Ishikawa (cell line): ENCODE data around the gene LTB4R2.

Experiments
- CEBPB ChIP-seq: IDR thresholded peaks from 2 replicates; pipeline ENCODE4 v1.6.1; 2012
- EGR1 ChIP-seq: IDR thresholded peaks from 2 replicates; pipeline ENCODE4 v1.6.1; 2012
- EP300 ChIP-seq: IDR thresholded peaks from 2 replicates; pipeline ENCODE4 v1.6.1; 2012; ENCODE audit warnings: borderline replicate concordance
- FOXM1 ChIP-seq: IDR thresholded peaks from 2 replicates; pipeline ENCODE4 v1.6.1; 2012; ENCODE audit warnings: low read depth, borderline replicate concordance
- NFIC ChIP-seq: IDR thresholded peaks from 2 replicates; pipeline ENCODE4 v1.6.1; 2012
- RAD21 ChIP-seq: IDR thresholded peaks from 2 replicates; pipeline ENCODE4 v1.6.1; 2012; ENCODE audit warnings: low read depth
- TAF1 ChIP-seq: IDR thresholded peaks from 2 replicates; pipeline ENCODE4 v1.6.1; 2012; ENCODE audit warnings: low read depth, mild to moderate bottlenecking
- TCF12 ChIP-seq: IDR thresholded peaks from 2 replicates; pipeline ENCODE4 v1.6.1; 2012; ENCODE audit warnings: low read depth
- TEAD4 ChIP-seq: IDR thresholded peaks from 2 replicates; pipeline ENCODE4 v1.6.1; 2012
- YY1 ChIP-seq: IDR thresholded peaks from 2 replicates; pipeline ENCODE4 v1.6.1; 2012; ENCODE audit warnings: low read depth
- TF ChIP-seq, protein P1 (sequence below): IDR thresholded peaks from 2 replicates; pipeline ENCODE4 v1.6.1; 2012
- TF ChIP-seq, protein P2 (sequence below): IDR thresholded peaks from 2 replicates; pipeline ENCODE4 v1.6.1; 2012; ENCODE audit warnings: low read depth, mild to moderate bottlenecking
- TF ChIP-seq, protein P3 (sequence below): IDR thresholded peaks from 2 replicates; pipeline ENCODE4 v1.6.1; 2012

DNA sequence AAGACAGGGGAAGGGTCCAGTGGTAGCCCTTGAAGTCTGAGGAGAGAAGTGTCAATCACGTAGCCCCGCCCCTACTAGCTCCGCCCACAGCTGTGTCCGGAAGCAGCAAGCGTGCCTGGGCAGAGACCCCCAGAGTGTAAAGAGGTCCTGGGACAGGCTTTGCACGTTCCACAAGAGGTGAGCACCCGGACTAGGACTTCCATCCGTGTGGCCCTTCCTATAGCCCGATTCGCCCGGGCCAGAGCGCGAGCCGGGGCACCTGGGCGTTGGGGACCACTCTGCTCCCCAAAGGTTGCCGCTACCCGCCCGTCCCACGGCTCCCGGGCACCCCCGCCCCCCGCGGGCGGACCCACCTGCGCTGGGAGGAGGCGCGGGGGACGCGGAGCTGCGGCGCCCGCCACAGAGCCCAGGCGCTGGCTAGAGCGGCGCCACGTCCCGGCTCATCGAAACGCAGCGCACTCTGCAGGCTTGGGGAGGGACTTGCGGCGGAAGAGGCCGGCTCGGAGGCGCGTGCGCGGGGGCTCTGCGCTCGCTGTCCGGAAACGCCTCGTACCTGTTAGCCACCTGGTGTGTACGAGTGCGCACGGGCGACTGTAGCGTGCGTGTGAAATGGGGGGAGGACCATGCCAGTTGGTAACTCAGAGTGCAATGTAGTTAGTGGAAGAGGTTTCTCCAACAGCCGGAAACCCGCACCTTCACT is 38.7 kb upstream of the LTB4R2 start, which contains the start of gene RABGGTA:
- peak; percentile 71 for TF ChIP-seq TAF1
- peak; percentile 44; the same call in 1 of the 2 replicates for TF ChIP-seq YY1
- TF ChIP-seq RAD21 = peak; percentile 19; the same call in 1 of the 2 replicates
- no peak for TF ChIP-seq EP300
- TF ChIP-seq, protein P1, sequence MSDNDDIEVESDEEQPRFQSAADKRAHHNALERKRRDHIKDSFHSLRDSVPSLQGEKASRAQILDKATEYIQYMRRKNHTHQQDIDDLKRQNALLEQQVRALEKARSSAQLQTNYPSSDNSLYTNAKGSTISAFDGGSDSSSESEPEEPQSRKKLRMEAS = peak; percentile 98
- TF ChIP-seq TEAD4 = no peak
- TF ChIP-seq FOXM1 = no peak
- TF ChIP-seq, protein P2, sequence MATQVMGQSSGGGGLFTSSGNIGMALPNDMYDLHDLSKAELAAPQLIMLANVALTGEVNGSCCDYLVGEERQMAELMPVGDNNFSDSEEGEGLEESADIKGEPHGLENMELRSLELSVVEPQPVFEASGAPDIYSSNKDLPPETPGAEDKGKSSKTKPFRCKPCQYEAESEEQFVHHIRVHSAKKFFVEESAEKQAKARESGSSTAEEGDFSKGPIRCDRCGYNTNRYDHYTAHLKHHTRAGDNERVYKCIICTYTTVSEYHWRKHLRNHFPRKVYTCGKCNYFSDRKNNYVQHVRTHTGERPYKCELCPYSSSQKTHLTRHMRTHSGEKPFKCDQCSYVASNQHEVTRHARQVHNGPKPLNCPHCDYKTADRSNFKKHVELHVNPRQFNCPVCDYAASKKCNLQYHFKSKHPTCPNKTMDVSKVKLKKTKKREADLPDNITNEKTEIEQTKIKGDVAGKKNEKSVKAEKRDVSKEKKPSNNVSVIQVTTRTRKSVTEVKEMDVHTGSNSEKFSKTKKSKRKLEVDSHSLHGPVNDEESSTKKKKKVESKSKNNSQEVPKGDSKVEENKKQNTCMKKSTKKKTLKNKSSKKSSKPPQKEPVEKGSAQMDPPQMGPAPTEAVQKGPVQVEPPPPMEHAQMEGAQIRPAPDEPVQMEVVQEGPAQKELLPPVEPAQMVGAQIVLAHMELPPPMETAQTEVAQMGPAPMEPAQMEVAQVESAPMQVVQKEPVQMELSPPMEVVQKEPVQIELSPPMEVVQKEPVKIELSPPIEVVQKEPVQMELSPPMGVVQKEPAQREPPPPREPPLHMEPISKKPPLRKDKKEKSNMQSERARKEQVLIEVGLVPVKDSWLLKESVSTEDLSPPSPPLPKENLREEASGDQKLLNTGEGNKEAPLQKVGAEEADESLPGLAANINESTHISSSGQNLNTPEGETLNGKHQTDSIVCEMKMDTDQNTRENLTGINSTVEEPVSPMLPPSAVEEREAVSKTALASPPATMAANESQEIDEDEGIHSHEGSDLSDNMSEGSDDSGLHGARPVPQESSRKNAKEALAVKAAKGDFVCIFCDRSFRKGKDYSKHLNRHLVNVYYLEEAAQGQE = no peak
- TF ChIP-seq, protein P3, sequence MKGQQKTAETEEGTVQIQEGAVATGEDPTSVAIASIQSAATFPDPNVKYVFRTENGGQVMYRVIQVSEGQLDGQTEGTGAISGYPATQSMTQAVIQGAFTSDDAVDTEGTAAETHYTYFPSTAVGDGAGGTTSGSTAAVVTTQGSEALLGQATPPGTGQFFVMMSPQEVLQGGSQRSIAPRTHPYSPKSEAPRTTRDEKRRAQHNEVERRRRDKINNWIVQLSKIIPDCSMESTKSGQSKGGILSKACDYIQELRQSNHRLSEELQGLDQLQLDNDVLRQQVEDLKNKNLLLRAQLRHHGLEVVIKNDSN = peak; percentile 48; the same call in 1 of the 2 replicates
- no peak; the same call in 1 of the 2 replicates for TF ChIP-seq NFIC
- peak; percentile 38; the same call in 1 of the 2 replicates for TF ChIP-seq EGR1
- TF ChIP-seq CEBPB = no peak
- peak; percentile 73; the same call in 1 of the 2 replicates for TF ChIP-seq TCF12
